Diencephalon (tissue), 1 donor: Measurements from ENCODE around the gene SIPA1L3. TPM values are rescaled to one million over a fixed set of nuclear protein-coding genes. Genes with fewer than 3 reads are reported as not detected.

Source experiments
- small RNA-seq: library from RNA; depleted of rRNA; stranded (forward); fragments of <200 nt; gene quantifications from one replicate; pipeline ENCODE3, GENCODE V24; 2014
- total RNA-seq: library from RNA; depleted of rRNA; stranded (reverse); fragments of >200 nt; gene quantifications from one replicate; pipeline ENCODE4 v1.2.3, GENCODE V29; 2014

The SIPA1L3 gene
- total RNA-seq: 9.5 TPM

GRCh38 chr19:37906869-37907734 is at the start of gene SIPA1L3:
Gene SIPA1L3, plus strand, starts transcription at chr19:37907208. Its CDS starts 174,358 bp downstream, at chr19:38081566.

GRCh38 chr19:37905946-37906868 is 801 bp upstream of the SIPA1L3 start, which contains the start of gene WDR87:
Gene WDR87, minus strand, starts transcription at chr19:37906594. Its CDS starts 8,355 bp downstream, at chr19:37898239.

GRCh38 chr19:38224014-38224862 is 317.2 kb downstream of the SIPA1L3 start, which contains the start of gene DPF1:
Gene DPF1, minus strand, starts transcription at chr19:38224222. Its CDS starts 80 bp downstream, at chr19:38224142.

Small RNA genes within 50 kb of the gene (small RNA-seq; reads per million reads assigned to genes)
- not detected for gene RN7SL663P

Other genes with a start within 250 kb of the SIPA1L3 start
- 18.0 TPM for gene ZNF607, start 187.4 kb upstream of the SIPA1L3 start, total RNA-seq
- 41.3 TPM for gene ZNF573, start 127.6 kb upstream of the SIPA1L3 start, total RNA-seq
- not detected for gene WDR87, start 614 bp upstream of the SIPA1L3 start, total RNA-seq